Measurements from ENCODE around the gene TFEB.

The TFEB gene

GRCh38 chr6:41727705-41728072 is 7.7 kb downstream of the TFEB start:
- TF ChIP-seq ZBTB7A (IDR thresholded peaks at IDR 0.05; ENCODE audit: low read depth), result no peak
- no peak for TF ChIP-seq TAF1 (IDR thresholded peaks at IDR 0.05; ENCODE audit: low read depth)
- TF ChIP-seq, protein P1, sequence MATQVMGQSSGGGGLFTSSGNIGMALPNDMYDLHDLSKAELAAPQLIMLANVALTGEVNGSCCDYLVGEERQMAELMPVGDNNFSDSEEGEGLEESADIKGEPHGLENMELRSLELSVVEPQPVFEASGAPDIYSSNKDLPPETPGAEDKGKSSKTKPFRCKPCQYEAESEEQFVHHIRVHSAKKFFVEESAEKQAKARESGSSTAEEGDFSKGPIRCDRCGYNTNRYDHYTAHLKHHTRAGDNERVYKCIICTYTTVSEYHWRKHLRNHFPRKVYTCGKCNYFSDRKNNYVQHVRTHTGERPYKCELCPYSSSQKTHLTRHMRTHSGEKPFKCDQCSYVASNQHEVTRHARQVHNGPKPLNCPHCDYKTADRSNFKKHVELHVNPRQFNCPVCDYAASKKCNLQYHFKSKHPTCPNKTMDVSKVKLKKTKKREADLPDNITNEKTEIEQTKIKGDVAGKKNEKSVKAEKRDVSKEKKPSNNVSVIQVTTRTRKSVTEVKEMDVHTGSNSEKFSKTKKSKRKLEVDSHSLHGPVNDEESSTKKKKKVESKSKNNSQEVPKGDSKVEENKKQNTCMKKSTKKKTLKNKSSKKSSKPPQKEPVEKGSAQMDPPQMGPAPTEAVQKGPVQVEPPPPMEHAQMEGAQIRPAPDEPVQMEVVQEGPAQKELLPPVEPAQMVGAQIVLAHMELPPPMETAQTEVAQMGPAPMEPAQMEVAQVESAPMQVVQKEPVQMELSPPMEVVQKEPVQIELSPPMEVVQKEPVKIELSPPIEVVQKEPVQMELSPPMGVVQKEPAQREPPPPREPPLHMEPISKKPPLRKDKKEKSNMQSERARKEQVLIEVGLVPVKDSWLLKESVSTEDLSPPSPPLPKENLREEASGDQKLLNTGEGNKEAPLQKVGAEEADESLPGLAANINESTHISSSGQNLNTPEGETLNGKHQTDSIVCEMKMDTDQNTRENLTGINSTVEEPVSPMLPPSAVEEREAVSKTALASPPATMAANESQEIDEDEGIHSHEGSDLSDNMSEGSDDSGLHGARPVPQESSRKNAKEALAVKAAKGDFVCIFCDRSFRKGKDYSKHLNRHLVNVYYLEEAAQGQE (IDR thresholded peaks at IDR 0.05; ENCODE audit: low read depth), result no peak

DNA sequence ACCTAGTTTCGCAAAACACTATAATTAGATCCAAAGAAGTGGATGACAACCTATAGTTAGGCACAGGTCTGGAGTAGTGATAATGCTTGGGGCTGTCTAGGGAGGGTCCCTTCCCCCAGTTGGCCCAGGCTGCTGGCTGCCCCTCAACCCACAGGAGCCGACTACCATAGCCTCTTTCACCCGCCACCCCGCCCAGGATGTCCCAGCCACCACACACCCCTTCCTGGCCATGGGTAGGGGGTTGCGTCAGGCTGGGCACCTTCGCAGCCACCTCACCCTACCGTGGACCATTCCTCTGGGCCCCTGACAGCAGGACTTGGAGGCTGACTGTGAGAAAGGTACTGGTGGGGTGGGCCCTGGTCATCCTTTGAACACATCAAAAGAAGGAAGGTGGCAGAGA is 8.5 kb downstream of the TFEB start:
- TF ChIP-seq TEAD4 (IDR thresholded peaks at IDR 0.05) (no peak), ZBTB7A (IDR thresholded peaks at IDR 0.05; ENCODE audit: low read depth) (no peak), NFIC (IDR thresholded peaks at IDR 0.05) (no peak), TAF1 (IDR thresholded peaks at IDR 0.05; ENCODE audit: low read depth) (no peak), EGR1 (IDR thresholded peaks at IDR 0.05) (no peak), TCF12 (IDR thresholded peaks at IDR 0.05; ENCODE audit: low read depth) (no peak), USF1 (IDR thresholded peaks at IDR 0.05) (no peak), EP300 (IDR thresholded peaks at IDR 0.05; ENCODE audit: borderline replicate concordance) (no peak), CREB1 (IDR thresholded peaks at IDR 0.05; ENCODE audit: low read depth) (no peak), FOXM1 (IDR thresholded peaks at IDR 0.05; ENCODE audit: borderline replicate concordance, low read depth) (no peak), YY1 (IDR thresholded peaks at IDR 0.05; ENCODE audit: low read depth) (no peak), CEBPB (IDR thresholded peaks at IDR 0.05) (no peak), RAD21 (IDR thresholded peaks at IDR 0.05; ENCODE audit: low read depth) (no peak)
- TF ChIP-seq, protein P2, sequence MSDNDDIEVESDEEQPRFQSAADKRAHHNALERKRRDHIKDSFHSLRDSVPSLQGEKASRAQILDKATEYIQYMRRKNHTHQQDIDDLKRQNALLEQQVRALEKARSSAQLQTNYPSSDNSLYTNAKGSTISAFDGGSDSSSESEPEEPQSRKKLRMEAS (IDR thresholded peaks at IDR 0.05), result no peak
- TF ChIP-seq, protein P1 (IDR thresholded peaks at IDR 0.05; ENCODE audit: low read depth), result no peak

- TF ChIP-seq EP300 (IDR thresholded peaks at IDR 0.05; ENCODE audit: borderline replicate concordance) (no peak), CEBPB (IDR thresholded peaks at IDR 0.05) (no peak), FOXM1 (IDR thresholded peaks at IDR 0.05; ENCODE audit: borderline replicate concordance, low read depth) (no peak), RAD21 (IDR thresholded peaks at IDR 0.05; ENCODE audit: low read depth) (no peak), TAF1 (IDR thresholded peaks at IDR 0.05; ENCODE audit: low read depth) (no peak)
- TF ChIP-seq, protein P1 (IDR thresholded peaks at IDR 0.05; ENCODE audit: low read depth), result no peak
Measured at GRCh38 chr6:41724586-41725501, 10.6 kb downstream of the TFEB start.

GRCh38 chr6:41724228-41724580 is 11.2 kb downstream of the TFEB start:
- TF ChIP-seq ZBTB7A (IDR thresholded peaks at IDR 0.05; ENCODE audit: low read depth), result no peak
- TF ChIP-seq FOXM1 (IDR thresholded peaks at IDR 0.05; ENCODE audit: borderline replicate concordance, low read depth), result no peak
- TF ChIP-seq, protein P2 (IDR thresholded peaks at IDR 0.05), result no peak
- no peak for TF ChIP-seq RAD21 (IDR thresholded peaks at IDR 0.05; ENCODE audit: low read depth)
- TF ChIP-seq YY1 (IDR thresholded peaks at IDR 0.05; ENCODE audit: low read depth), result no peak
- no peak for TF ChIP-seq CEBPB (IDR thresholded peaks at IDR 0.05)
- no peak for TF ChIP-seq TEAD4 (IDR thresholded peaks at IDR 0.05)
- no peak for TF ChIP-seq EP300 (IDR thresholded peaks at IDR 0.05; ENCODE audit: borderline replicate concordance)
- TF ChIP-seq TAF1 (IDR thresholded peaks at IDR 0.05; ENCODE audit: low read depth), result no peak
- no peak for TF ChIP-seq USF1 (IDR thresholded peaks at IDR 0.05)
- TF ChIP-seq EGR1 (IDR thresholded peaks at IDR 0.05), result no peak
- no peak for TF ChIP-seq NFIC (IDR thresholded peaks at IDR 0.05)
- TF ChIP-seq, protein P1 (IDR thresholded peaks at IDR 0.05; ENCODE audit: low read depth), result no peak
- no peak for TF ChIP-seq CREB1 (IDR thresholded peaks at IDR 0.05; ENCODE audit: low read depth)
- TF ChIP-seq TCF12 (IDR thresholded peaks at IDR 0.05; ENCODE audit: low read depth), result no peak

All from Ishikawa (cell line).